ENCODE data around the gene PALB2. TPM values are rescaled to one million over a fixed set of nuclear protein-coding genes. Genes with fewer than 3 reads are reported as not detected.
"Not testable (repeated sequence)": the region's sequence is repeated elsewhere in the genome, so short reads cannot be mapped to it uniquely, and the experiment has no call there.

Gene PALB2
- total RNA-seq, 1 experiment from 2014 or later: 28.0 TPM

DNA sequence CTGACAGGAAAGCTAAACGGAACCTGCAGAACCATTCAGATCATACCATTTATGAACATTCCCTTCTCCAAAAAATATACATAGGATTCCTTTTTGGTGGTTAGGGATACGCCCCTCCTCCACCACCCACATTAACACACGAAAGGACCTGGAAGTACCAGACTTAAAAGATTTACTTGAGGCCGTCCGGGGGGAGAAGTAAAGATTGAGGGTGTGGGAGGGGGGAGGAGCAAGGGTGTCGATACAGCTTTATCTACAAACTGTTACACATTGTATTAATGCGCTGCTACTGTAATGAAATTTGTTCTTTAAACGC lies 537 bp downstream of the PALB2 start:
- BruUV-seq (replicated peaks): no TSS peak
- Mint-ChIP-seq H3K4me3 (ENCODE audit: low read depth, unreplicated experiment) (peak overlapping the region; percentile 88), H3K27me3 (ENCODE audit: unreplicated experiment) (no peaks in the 10 kb centered on the region), H3K9me3 (ENCODE audit: low read depth, unreplicated experiment) (no peaks in the 10 kb centered on the region), H3K36me3 (ENCODE audit: insufficient read depth, unreplicated experiment) (peaks cover 68% of the 10 kb centered on the region), H3K27ac (ENCODE audit: unreplicated experiment) (peak overlapping the region; percentile 86), H3K4me1 (ENCODE audit: low read depth, unreplicated experiment) (peaks cover 8% of the 10 kb centered on the region)
- intact Hi-C loops (cut with micrococcal nuclease; ENCODE audit: unreplicated experiment): no loop called here
- DNase-seq: peak; percentile 6
- TF ChIP-seq, protein P1, sequence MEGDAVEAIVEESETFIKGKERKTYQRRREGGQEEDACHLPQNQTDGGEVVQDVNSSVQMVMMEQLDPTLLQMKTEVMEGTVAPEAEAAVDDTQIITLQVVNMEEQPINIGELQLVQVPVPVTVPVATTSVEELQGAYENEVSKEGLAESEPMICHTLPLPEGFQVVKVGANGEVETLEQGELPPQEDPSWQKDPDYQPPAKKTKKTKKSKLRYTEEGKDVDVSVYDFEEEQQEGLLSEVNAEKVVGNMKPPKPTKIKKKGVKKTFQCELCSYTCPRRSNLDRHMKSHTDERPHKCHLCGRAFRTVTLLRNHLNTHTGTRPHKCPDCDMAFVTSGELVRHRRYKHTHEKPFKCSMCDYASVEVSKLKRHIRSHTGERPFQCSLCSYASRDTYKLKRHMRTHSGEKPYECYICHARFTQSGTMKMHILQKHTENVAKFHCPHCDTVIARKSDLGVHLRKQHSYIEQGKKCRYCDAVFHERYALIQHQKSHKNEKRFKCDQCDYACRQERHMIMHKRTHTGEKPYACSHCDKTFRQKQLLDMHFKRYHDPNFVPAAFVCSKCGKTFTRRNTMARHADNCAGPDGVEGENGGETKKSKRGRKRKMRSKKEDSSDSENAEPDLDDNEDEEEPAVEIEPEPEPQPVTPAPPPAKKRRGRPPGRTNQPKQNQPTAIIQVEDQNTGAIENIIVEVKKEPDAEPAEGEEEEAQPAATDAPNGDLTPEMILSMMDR (IDR thresholded peaks at IDR 0.05; ENCODE audit: unreplicated experiment): no peak
- CTCF ChIA-PET: interaction anchor here (0.5 to 1.1 kb wide), 5 partner anchors 10 to 1418 kb away, joined by 3 to 4 read pairs (median 3); partner anchors contain the start of gene UBFD1

GRCh38 chr16:23635958-23636357 lies 5.2 kb downstream of the PALB2 start:
- Mint-ChIP-seq H3K36me3 (ENCODE audit: insufficient read depth, unreplicated experiment) (peaks cover 44% of the 10 kb centered on the region), H3K4me3 (ENCODE audit: low read depth, unreplicated experiment) (no peak overlapping the region), H3K27me3 (ENCODE audit: unreplicated experiment) (no peaks in the 10 kb centered on the region), H3K4me1 (ENCODE audit: low read depth, unreplicated experiment) (no peaks in the 10 kb centered on the region), H3K27ac (ENCODE audit: unreplicated experiment) (no peak overlapping the region), H3K9me3 (ENCODE audit: low read depth, unreplicated experiment) (no peaks in the 10 kb centered on the region)
- TF ChIP-seq, protein P1 (IDR thresholded peaks at IDR 0.05; ENCODE audit: unreplicated experiment): no peak
- intact Hi-C loops (cut with micrococcal nuclease; ENCODE audit: unreplicated experiment): no loop called here
- BruUV-seq (replicated peaks): no TSS peak
- no peak for DNase-seq
- CTCF ChIA-PET: no interaction called here

DNA sequence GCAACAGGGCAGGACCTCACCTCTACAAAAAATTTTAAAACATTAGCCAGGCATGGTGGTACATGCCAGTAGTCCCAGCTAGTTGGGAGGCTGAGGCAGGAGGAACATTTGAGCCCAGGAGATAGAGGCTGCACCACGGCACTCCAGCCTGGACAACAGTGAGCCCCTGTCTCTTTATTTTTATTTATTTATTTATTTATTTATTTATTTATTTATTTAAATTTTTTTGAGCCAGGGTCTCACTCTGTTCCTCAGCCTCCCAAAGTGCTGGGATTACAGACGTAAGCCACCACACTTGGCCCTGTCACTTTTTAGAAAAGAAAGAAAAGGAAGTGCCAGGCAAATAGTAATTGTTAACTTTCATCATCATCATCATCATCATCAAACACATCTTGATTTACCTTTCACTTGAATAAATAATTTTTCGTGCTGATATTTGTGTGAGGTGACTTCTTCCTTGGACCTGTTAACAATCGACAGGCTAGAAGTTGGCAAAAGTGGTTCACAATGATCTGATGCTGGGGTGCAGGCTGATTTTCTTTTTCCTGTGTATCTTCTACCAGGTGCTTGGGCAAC lies 6.6 kb downstream of the PALB2 start:
- no peak for DNase-seq
- H3K4me3 Mint-ChIP-seq (ENCODE audit: low read depth, unreplicated experiment): no peak overlapping the region
- no peaks in the 10 kb centered on the region for H3K4me1 Mint-ChIP-seq (ENCODE audit: low read depth, unreplicated experiment)
- no TSS peak for BruUV-seq (replicated peaks)
- CTCF ChIA-PET: no interaction called here
- TF ChIP-seq, protein P1 (IDR thresholded peaks at IDR 0.05; ENCODE audit: unreplicated experiment): no peak
- intact Hi-C loops (cut with micrococcal nuclease; ENCODE audit: unreplicated experiment): no loop called here
- H3K27ac Mint-ChIP-seq (ENCODE audit: unreplicated experiment): no peak overlapping the region
- no peaks in the 10 kb centered on the region for H3K27me3 Mint-ChIP-seq (ENCODE audit: unreplicated experiment)
- peaks cover 46% of the 10 kb centered on the region for H3K36me3 Mint-ChIP-seq (ENCODE audit: insufficient read depth, unreplicated experiment)
- H3K9me3 Mint-ChIP-seq (ENCODE audit: low read depth, unreplicated experiment): no peaks in the 10 kb centered on the region

- H3K9me3 Mint-ChIP-seq (ENCODE audit: low read depth, unreplicated experiment); H3K27me3 Mint-ChIP-seq (ENCODE audit: unreplicated experiment); DNase-seq; intact Hi-C loops (cut with micrococcal nuclease; ENCODE audit: unreplicated experiment); H3K27ac Mint-ChIP-seq (ENCODE audit: unreplicated experiment); BruUV-seq (replicated peaks); CTCF ChIA-PET; H3K4me1 Mint-ChIP-seq (ENCODE audit: low read depth, unreplicated experiment); H3K4me3 Mint-ChIP-seq (ENCODE audit: low read depth, unreplicated experiment): not testable (repeated sequence)
- H3K36me3 Mint-ChIP-seq (ENCODE audit: insufficient read depth, unreplicated experiment): peaks cover 49% of the 10 kb centered on the region
Observed at GRCh38 chr16:23631874-23632273, 9.2 kb downstream of the PALB2 start.

DNA sequence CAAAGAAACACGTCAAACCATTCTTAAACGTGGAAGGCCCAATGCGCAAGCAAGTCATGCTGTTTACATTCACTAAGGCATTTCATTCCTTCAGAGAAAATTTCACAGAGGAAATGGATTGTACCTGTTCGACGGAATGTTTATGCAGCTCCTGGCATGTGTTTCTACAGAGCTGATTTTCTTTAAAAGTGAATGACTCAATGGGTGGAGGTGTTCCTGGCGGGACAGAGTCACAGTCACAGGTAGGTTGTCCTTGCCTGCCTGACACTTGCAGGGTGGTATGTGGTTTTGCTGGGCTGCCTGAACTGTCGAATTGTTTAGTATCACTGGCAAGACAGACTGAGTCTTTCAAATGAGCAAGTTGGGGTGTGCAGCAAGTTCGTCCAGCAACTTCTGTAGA lies 11.6 kb downstream of the PALB2 start:
- intact Hi-C loops (cut with micrococcal nuclease; ENCODE audit: unreplicated experiment): no loop called here
- no peak for DNase-seq
- Mint-ChIP-seq H3K27ac (ENCODE audit: unreplicated experiment) (no peak overlapping the region), H3K27me3 (ENCODE audit: unreplicated experiment) (no peaks in the 10 kb centered on the region), H3K4me3 (ENCODE audit: low read depth, unreplicated experiment) (no peak overlapping the region), H3K4me1 (ENCODE audit: low read depth, unreplicated experiment) (no peaks in the 10 kb centered on the region), H3K9me3 (ENCODE audit: low read depth, unreplicated experiment) (no peaks in the 10 kb centered on the region), H3K36me3 (ENCODE audit: insufficient read depth, unreplicated experiment) (peaks cover 45% of the 10 kb centered on the region)
- BruUV-seq (replicated peaks): no TSS peak
- TF ChIP-seq, protein P1 (IDR thresholded peaks at IDR 0.05; ENCODE audit: unreplicated experiment): no peak
- CTCF ChIA-PET: no interaction called here

All from Calu3 (cell line).